PC-9 (cell line): ENCODE data around the gene B3GAT1. TPM values are rescaled to one million over a fixed set of nuclear protein-coding genes. Genes with fewer than 3 reads are reported as not detected.
"Not testable (repeated sequence)": the region's sequence is repeated elsewhere in the genome, so short reads cannot be mapped to it uniquely, and the experiment has no call there.

Source experiments
- BruUV-seq: library from RNA; stranded (reverse); fragments of 400-500 nt; replicated peaks from 2 replicates; lab custom pipeline; 2021; lab: Mats Ljungman, UMichigan
- CTCF ChIA-PET: fragments of 300-600 bp; sonication (Branson Sonifier 250); formaldehyde crosslinking; loops from one replicate; lab custom pipeline; 2022; ENCODE audit warnings: antibody characterized with exemption; lab: Charles Lee
- POLR2A ChIA-PET: fragments of 300-600 bp; sonication (Branson Sonifier 250); formaldehyde crosslinking; loops from one replicate; lab custom pipeline; 2022; ENCODE audit warnings: antibody characterized with exemption; ENCODE audit not compliant: unreplicated experiment; lab: Charles Lee
- DNase-seq, 2 experiments: peaks; one replicate each; pipeline versions ENCODE4 v3.0.0 to v3.0.0-alpha.2; 2015 to 2022; ENCODE audit warnings: mixed read lengths in 1 of 2
- H2AFZ ChIP-seq: fragments of 200-600 bp; sonication (generic); 2 replicates; pipeline ENCODE4 v1.8.1; 2017; ENCODE audit warnings: antibody characterized with exemption
- H3F3A ChIP-seq: fragments of 200-600 bp; sonication (generic); 2 replicates; pipeline ENCODE4 v1.8.1; 2017; ENCODE audit warnings: antibody characterized with exemption, mild to moderate bottlenecking, low read depth; ENCODE audit not compliant: insufficient read depth
- H3K27ac ChIP-seq: fragments of 200-600 bp; sonication (generic); 2 replicates; pipeline ENCODE4 v1.6.1; 2016; ENCODE audit warnings: mixed run types
- H3K27me3 ChIP-seq: fragments of 200-600 bp; sonication (generic); 2 replicates; pipeline ENCODE4 v1.6.1; 2016; ENCODE audit warnings: low read depth, mixed run types; ENCODE audit not compliant: insufficient read depth
- H3K36me3 ChIP-seq: fragments of 200-600 bp; sonication (generic); 2 replicates; pipeline ENCODE4 v1.6.1; 2016; ENCODE audit warnings: low read depth, mixed run types
- H3K4me1 ChIP-seq: fragments of 200-600 bp; sonication (generic); replicated peaks from 2 replicates; pipeline ENCODE4 v1.6.1; 2016; ENCODE audit warnings: mixed run types; ENCODE audit not compliant: insufficient read depth
- H3K4me2 ChIP-seq: fragments of 200-600 bp; sonication (generic); 2 replicates; pipeline ENCODE4 v1.6.1; 2017; ENCODE audit warnings: mixed run types
- H3K4me3 ChIP-seq: fragments of 200-600 bp; sonication (generic); 2 replicates; pipeline ENCODE4 v1.6.1; 2016; ENCODE audit warnings: mixed run types
- H3K79me2 ChIP-seq: fragments of 200-600 bp; sonication (generic); 2 replicates; pipeline ENCODE4 v1.6.1; 2017; ENCODE audit warnings: low read depth, mixed run types
- H3K9me2 ChIP-seq: fragments of 200-600 bp; sonication (generic); 2 replicates; pipeline ENCODE4 v1.8.1; 2017; ENCODE audit warnings: mild to moderate bottlenecking; ENCODE audit not compliant: insufficient read depth
- H3K9me3 ChIP-seq: fragments of 200-600 bp; sonication (generic); 2 replicates; pipeline ENCODE4 v1.8.1; 2016; ENCODE audit warnings: low read depth; ENCODE audit not compliant: insufficient read depth
- H4K20me1 ChIP-seq: fragments of 200-600 bp; sonication (generic); 2 replicates; pipeline ENCODE4 v1.8.1; 2017; ENCODE audit not compliant: insufficient read depth
- CTCF ChIP-seq: fragments of 200-600 bp; sonication (generic); conservative IDR thresholded peaks from 2 replicates; pipeline ENCODE4 v1.6.1; 2017; ENCODE audit warnings: mixed run types, antibody characterized with exemption, mild to moderate bottlenecking, moderate library complexity
- EZH2 ChIP-seq: fragments of 200-600 bp; sonication (generic); IDR thresholded peaks from 2 replicates; pipeline ENCODE4 v1.8.0; 2017; ENCODE audit warnings: antibody characterized with exemption, low read depth
- intact Hi-C: fragments of 100-400 bp; cut with micrococcal nuclease; formaldehyde crosslinking; loops from one replicate; pipeline ENCODE4 v1.10.0; 2022; ENCODE audit not compliant: unreplicated experiment
- total RNA-seq: library from RNA; stranded (reverse); gene quantifications from 2 replicates; pipeline ENCODE4 v1.2.3, GENCODE V29; 2021

Gene B3GAT1
- total RNA-seq, 1 experiment from 2014 or later: not detected

- no peak overlapping the region for H2AFZ ChIP-seq
- no peaks in the 10 kb centered on the region for H3K9me2 ChIP-seq
- no peaks in the 10 kb centered on the region for H3K4me1 ChIP-seq
- BruUV-seq: no TSS peak
- H3K36me3 ChIP-seq: no peaks in the 10 kb centered on the region
- no peak overlapping the region for H3K27ac ChIP-seq
- ChIA-PET CTCF (no interaction called here), POLR2A (no interaction called here)
- H3K9me3 ChIP-seq: no peaks in the 10 kb centered on the region
- DNase-seq: no peak
- no peaks in the 10 kb centered on the region for H3K79me2 ChIP-seq
- TF ChIP-seq EZH2 (no peak), CTCF (no peak)
- no peak overlapping the region for H3K4me2 ChIP-seq
- H4K20me1 ChIP-seq: no peaks in the 10 kb centered on the region
- H3K4me3 ChIP-seq: no peak overlapping the region
- intact Hi-C loops: no loop called here
- no peaks in the 10 kb centered on the region for H3K27me3 ChIP-seq
- H3F3A ChIP-seq: no peaks in the 10 kb centered on the region
Observed at GRCh38 chr11:134346976-134347350, 65.1 kb downstream of the B3GAT1 start.

- intact Hi-C loops: no loop called here
- TF ChIP-seq EZH2: no peak
- TF ChIP-seq CTCF: no peak
- no peak for DNase-seq
- no peaks in the 10 kb centered on the region for H3K79me2 ChIP-seq
- H3K4me2 ChIP-seq: no peak overlapping the region
- H2AFZ ChIP-seq: no peak overlapping the region
- H3K27me3 ChIP-seq: no peaks in the 10 kb centered on the region
- H3K9me3 ChIP-seq: no peaks in the 10 kb centered on the region
- no peaks in the 10 kb centered on the region for H3K4me1 ChIP-seq
- no peak overlapping the region for H3K4me3 ChIP-seq
- H3F3A ChIP-seq: no peaks in the 10 kb centered on the region
- no peaks in the 10 kb centered on the region for H3K36me3 ChIP-seq
- no peaks in the 10 kb centered on the region for H4K20me1 ChIP-seq
- no peak overlapping the region for H3K27ac ChIP-seq
- CTCF ChIA-PET: no interaction called here
- H3K9me2 ChIP-seq: no peaks in the 10 kb centered on the region
- no TSS peak for BruUV-seq
- POLR2A ChIA-PET: no interaction called here
Observed at GRCh38 chr11:134346101-134346975, 65.7 kb downstream of the B3GAT1 start.

- Histone ChIP-seq H3K27me3 (no peaks in the 10 kb centered on the region), H3K4me1 (peaks cover 8% of the 10 kb centered on the region), H3K9me3 (no peaks in the 10 kb centered on the region), H3K4me3 (no peak overlapping the region), H4K20me1 (no peaks in the 10 kb centered on the region), H3K9me2 (no peaks in the 10 kb centered on the region), H3F3A (peaks cover 2% of the 10 kb centered on the region; the same call in 1 of the 2 replicates), H2AFZ (no peak overlapping the region), H3K4me2 (no peak overlapping the region), H3K79me2 (peaks cover 6% of the 10 kb centered on the region; the same call in 1 of the 2 replicates), H3K27ac (no peak overlapping the region), H3K36me3 (no peaks in the 10 kb centered on the region)
- intact Hi-C loops: no loop called here
- TF ChIP-seq EZH2: no peak
- TF ChIP-seq CTCF: no peak
- ChIA-PET POLR2A (no interaction called here), CTCF (no interaction called here)
- BruUV-seq: no TSS peak
- no peak for DNase-seq
Observed at GRCh38 chr11:134345237-134345550, 66.8 kb downstream of the B3GAT1 start.

GRCh38 chr11:134344497-134345236 lies 67.4 kb downstream of the B3GAT1 start:
- H3K27ac ChIP-seq, DNase-seq, H3K9me2 ChIP-seq, H3K4me2 ChIP-seq, H4K20me1 ChIP-seq, H3K27me3 ChIP-seq, CTCF ChIA-PET, H3K4me3 ChIP-seq, POLR2A ChIA-PET, H3K36me3 ChIP-seq, H3K9me3 ChIP-seq, intact Hi-C loops, BruUV-seq, H3K79me2 ChIP-seq, H2AFZ ChIP-seq, H3F3A ChIP-seq: not testable (repeated sequence)
- H3K4me1 ChIP-seq: peaks cover 14% of the 10 kb centered on the region
